DND-41 (cell line): ENCODE results near the gene RIMS1.

Experiments
- ATAC-seq: fragments of 200-7000 bp; cut with Tn5 transposase; 3 replicates; pipeline ENCODE4 v1.9.1; 2021; ENCODE audit warnings: low read depth; ENCODE audit not compliant: insufficient read depth
- DNase-seq: peaks from one replicate; pipeline ENCODE4 v3.0.0-alpha.2; 2020
- H2AFZ ChIP-seq: 2 replicates; pipeline ENCODE4 v1.6.0; 2012; ENCODE audit warnings: low read depth, low read length
- H3K27ac ChIP-seq: 2 replicates; pipeline ENCODE4 v1.5.1; 2012; ENCODE audit warnings: low read length, inconsistent platforms
- H3K27me3 ChIP-seq: fragments of 200-600 bp; sonication (generic); 2 replicates; pipeline ENCODE4 v1.6.0; 2012; ENCODE audit warnings: low read length, mild to moderate bottlenecking, inconsistent platforms; ENCODE audit not compliant: insufficient read depth, poor library complexity
- H3K36me3 ChIP-seq: 2 replicates; pipeline ENCODE4 v1.5.1; 2012; ENCODE audit warnings: low read length, inconsistent platforms; ENCODE audit not compliant: insufficient read depth
- H3K4me1 ChIP-seq: 2 replicates; pipeline ENCODE4 v1.5.1; 2012; ENCODE audit warnings: mild to moderate bottlenecking, low read length; ENCODE audit not compliant: insufficient read depth
- H3K4me2 ChIP-seq: 2 replicates; pipeline ENCODE4 v1.6.0; 2012; ENCODE audit warnings: mild to moderate bottlenecking, moderate library complexity, low read length, inconsistent platforms; ENCODE audit not compliant: insufficient read depth
- H3K4me3 ChIP-seq, 2 experiments: fragments of 200-600 bp in 1 of 2; shearing (Covaris generic) in 1 of 2; 2 replicates each; pipeline ENCODE4 v1.5.1; 2012 to 2016; ENCODE audit warnings: inconsistent platforms in 2 of 2, low read length in 2 of 2, mild to moderate bottlenecking in 2 of 2, low read depth in 1 of 2, moderate library complexity in 1 of 2
- H3K79me2 ChIP-seq: 2 replicates; pipeline ENCODE4 v1.6.0; 2012; ENCODE audit warnings: low read length, inconsistent platforms; ENCODE audit not compliant: insufficient read depth
- H3K9ac ChIP-seq: 2 replicates; pipeline ENCODE4 v1.6.0; 2012; ENCODE audit warnings: low read depth, mild to moderate bottlenecking, inconsistent platforms, low read length, moderate library complexity
- H3K9me3 ChIP-seq: 2 replicates; pipeline ENCODE4 v1.5.1; 2012; ENCODE audit warnings: low read length, moderate library complexity, mild to moderate bottlenecking, inconsistent platforms; ENCODE audit not compliant: insufficient read depth, severe bottlenecking
- H4K20me1 ChIP-seq: 2 replicates; pipeline ENCODE4 v1.6.0; 2012; ENCODE audit warnings: low read length; ENCODE audit not compliant: insufficient read depth
- EZH2 ChIP-seq: IDR thresholded peaks from 3 replicates; pipeline ENCODE4 v1.6.1; 2012; ENCODE audit warnings: borderline replicate concordance, low read depth, mild to moderate bottlenecking, moderate library complexity, low read length, inconsistent platforms; ENCODE audit not compliant: severe bottlenecking
- TF ChIP-seq, protein P1 (sequence below): IDR thresholded peaks from 2 replicates; pipeline ENCODE4 v1.5.1; 2012; ENCODE audit warnings: borderline replicate concordance, low read length, moderate library complexity, mild to moderate bottlenecking; ENCODE audit not compliant: poor library complexity, severe bottlenecking; ENCODE audit errors: extremely low read depth

The RIMS1 gene

DNA sequence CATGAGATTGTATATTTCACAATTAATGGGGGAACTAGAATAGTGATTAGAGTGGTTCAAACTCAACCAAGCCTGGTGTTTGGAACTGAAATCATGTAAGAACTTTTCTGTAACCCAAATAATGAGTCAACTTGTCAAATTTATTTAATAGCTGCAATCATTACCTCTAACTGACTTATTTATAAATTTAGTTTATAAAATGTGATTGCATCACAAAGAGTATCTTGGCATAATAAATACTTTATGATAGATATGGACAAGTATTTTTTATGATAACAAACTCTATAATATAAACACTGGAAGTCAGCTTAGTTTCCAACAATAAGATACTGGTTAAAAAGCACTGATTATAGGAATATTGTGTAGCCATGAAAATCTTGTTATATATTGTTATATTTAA, 319.1 kb downstream of the RIMS1 start:
- H3K4me2 ChIP-seq: no peak overlapping the region
- no peak for ATAC-seq
- no peak for DNase-seq

DNA sequence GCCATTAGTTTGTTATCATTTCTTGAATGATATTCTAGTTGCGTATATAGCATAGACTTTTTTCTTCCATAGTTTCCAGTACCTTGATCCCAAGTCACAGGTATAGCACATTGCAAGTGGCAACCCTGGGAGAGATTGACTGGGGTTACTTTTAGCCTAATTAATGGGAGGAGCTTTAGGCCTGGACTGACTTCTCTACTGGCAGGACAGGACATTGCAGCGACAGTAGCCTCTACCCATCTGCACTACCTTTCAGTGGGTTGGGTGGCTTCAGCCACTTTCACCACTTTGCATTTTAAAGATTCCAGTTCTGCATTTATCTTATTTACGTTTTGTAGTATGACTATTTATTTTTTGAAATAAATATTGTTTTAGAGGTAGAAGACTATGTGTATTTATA, 320.3 kb downstream of the RIMS1 start:
- H3K4me3 ChIP-seq: no peak overlapping the region
- ATAC-seq (no peak), DNase-seq (no peak)
- no peaks in the 10 kb centered on the region for H3K4me1 ChIP-seq
- H3K79me2 ChIP-seq: no peaks in the 10 kb centered on the region
- no peak overlapping the region for H3K4me2 ChIP-seq
- no peaks in the 10 kb centered on the region for H3K36me3 ChIP-seq
- H3K9ac ChIP-seq: no peak overlapping the region
- TF ChIP-seq EZH2: no peak
- TF ChIP-seq, protein P1, sequence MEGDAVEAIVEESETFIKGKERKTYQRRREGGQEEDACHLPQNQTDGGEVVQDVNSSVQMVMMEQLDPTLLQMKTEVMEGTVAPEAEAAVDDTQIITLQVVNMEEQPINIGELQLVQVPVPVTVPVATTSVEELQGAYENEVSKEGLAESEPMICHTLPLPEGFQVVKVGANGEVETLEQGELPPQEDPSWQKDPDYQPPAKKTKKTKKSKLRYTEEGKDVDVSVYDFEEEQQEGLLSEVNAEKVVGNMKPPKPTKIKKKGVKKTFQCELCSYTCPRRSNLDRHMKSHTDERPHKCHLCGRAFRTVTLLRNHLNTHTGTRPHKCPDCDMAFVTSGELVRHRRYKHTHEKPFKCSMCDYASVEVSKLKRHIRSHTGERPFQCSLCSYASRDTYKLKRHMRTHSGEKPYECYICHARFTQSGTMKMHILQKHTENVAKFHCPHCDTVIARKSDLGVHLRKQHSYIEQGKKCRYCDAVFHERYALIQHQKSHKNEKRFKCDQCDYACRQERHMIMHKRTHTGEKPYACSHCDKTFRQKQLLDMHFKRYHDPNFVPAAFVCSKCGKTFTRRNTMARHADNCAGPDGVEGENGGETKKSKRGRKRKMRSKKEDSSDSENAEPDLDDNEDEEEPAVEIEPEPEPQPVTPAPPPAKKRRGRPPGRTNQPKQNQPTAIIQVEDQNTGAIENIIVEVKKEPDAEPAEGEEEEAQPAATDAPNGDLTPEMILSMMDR: no peak
- H3K9me3 ChIP-seq: no peaks in the 10 kb centered on the region
- no peak overlapping the region for H3K27ac ChIP-seq
- H2AFZ ChIP-seq: no peak overlapping the region
- no peaks in the 10 kb centered on the region for H4K20me1 ChIP-seq
- H3K27me3 ChIP-seq: no peaks in the 10 kb centered on the region

More for the DNA sequence above, 319.1 kb downstream of the RIMS1 start:
- Histone ChIP-seq H3K4me3 (no peak overlapping the region), H3K9ac (no peak overlapping the region), H3K9me3 (no peaks in the 10 kb centered on the region), H2AFZ (no peak overlapping the region), H3K27ac (no peak overlapping the region), H3K27me3 (no peaks in the 10 kb centered on the region), H3K4me1 (no peaks in the 10 kb centered on the region), H4K20me1 (no peaks in the 10 kb centered on the region), H3K36me3 (no peaks in the 10 kb centered on the region), H3K79me2 (no peaks in the 10 kb centered on the region)
- TF ChIP-seq, protein P1: no peak
- no peak for TF ChIP-seq EZH2

DNA sequence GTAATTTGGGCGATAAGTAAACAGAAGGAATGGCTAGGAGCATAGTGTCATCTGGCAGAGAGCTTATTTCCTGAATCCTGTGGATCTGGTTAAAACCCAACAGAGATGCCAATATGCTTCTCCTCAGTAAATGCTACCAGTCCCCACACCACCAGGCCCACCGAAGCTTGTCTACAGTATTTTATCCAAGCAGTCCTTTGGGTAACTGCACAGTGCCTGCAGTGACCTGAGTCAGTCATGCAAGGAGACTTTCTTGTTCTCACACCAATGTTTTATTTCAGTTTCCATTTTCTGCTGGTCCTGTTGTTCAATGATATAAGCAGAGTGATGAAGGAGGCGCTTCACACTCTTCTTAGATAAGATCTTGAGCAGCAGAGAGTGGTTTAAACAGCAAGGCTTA, 326.3 kb downstream of the RIMS1 start:
- H3K4me1 ChIP-seq: no peaks in the 10 kb centered on the region
- no peak overlapping the region for H3K4me3 ChIP-seq
- no peak for DNase-seq
- no peaks in the 10 kb centered on the region for H3K9me3 ChIP-seq
- ATAC-seq: no peak
- no peak overlapping the region for H3K27ac ChIP-seq
- H3K79me2 ChIP-seq: no peaks in the 10 kb centered on the region
- no peaks in the 10 kb centered on the region for H3K36me3 ChIP-seq
- no peak overlapping the region for H3K4me2 ChIP-seq
- no peak overlapping the region for H3K9ac ChIP-seq
- no peaks in the 10 kb centered on the region for H3K27me3 ChIP-seq
- TF ChIP-seq, protein P1: no peak
- no peak for TF ChIP-seq EZH2
- no peak overlapping the region for H2AFZ ChIP-seq
- H4K20me1 ChIP-seq: no peaks in the 10 kb centered on the region

DNA sequence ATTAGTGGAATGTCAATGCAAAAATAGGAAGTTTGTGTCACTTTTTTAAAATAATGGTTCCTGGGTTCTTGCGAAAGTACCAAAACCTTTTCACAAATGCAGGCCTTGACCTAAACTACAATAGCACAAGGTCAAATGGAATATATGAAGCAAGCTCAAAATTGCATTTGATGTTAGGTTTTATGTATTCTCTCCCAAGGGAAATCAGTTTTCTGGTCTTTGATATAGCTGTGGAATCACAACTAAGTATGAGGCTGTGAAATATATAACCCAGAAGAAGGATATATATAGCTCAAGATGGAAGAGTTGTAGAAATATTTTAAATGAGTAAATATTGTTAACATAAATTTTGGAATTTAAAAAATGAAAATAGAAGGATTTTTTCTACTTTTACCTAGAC, 327.3 kb downstream of the RIMS1 start:
- DNase-seq (no peak), ATAC-seq (no peak)
- Histone ChIP-seq H2AFZ (no peak overlapping the region), H4K20me1 (no peaks in the 10 kb centered on the region), H3K79me2 (no peaks in the 10 kb centered on the region), H3K9ac (no peak overlapping the region), H3K27ac (no peak overlapping the region), H3K4me1 (no peaks in the 10 kb centered on the region), H3K4me3 (no peak overlapping the region), H3K4me2 (no peak overlapping the region), H3K27me3 (no peaks in the 10 kb centered on the region), H3K36me3 (no peaks in the 10 kb centered on the region), H3K9me3 (no peaks in the 10 kb centered on the region)
- TF ChIP-seq EZH2: no peak
- TF ChIP-seq, protein P1: no peak
